ENCODE measurements around the gene IPO13. TPM values are rescaled to one million over a fixed set of nuclear protein-coding genes. Genes with fewer than 3 reads are reported as not detected.

The IPO13 gene
- total and polyA plus RNA-seq, 10 of the 15 experiments (the other 5 are each of a cell fraction or from before 2014, with no cell fraction given), result 7.1 to 26.6 (median 15.9) TPM

DNA sequence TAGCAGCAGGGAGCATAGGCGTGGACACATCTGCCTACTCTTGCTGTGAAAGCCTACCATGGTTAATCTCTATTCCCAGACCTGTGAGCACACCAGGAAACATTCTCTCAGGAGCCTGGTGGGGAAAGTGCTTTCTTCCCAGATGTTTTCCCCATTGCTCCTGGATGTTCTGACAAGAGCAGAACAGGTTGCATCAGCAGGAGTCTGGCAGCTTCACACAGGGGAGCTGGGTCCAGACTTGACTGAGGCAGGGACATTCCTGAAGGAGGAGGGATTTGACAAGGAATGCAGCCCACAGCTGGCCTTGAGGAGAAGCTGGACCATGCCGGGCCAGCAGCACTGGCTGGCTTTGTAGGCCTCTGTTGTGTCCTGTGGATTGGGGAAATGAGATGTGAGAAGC lies 34.1 kb upstream of the IPO13 start:
- Histone ChIP-seq H3K36me3 (ENCODE audit: control insufficient read depth in 2 of 2, insufficient read depth in 2 of 2, low read length in 1 of 2) (no peaks in the 10 kb centered on the region), H3K27me3 (replicated peaks in 1 of 2; ENCODE audit: control insufficient read depth in 2 of 2, insufficient read depth in 2 of 2, low read length in 1 of 2) (no peaks in the 10 kb centered on the region), H4K20me1 (ENCODE audit: control insufficient read depth, insufficient read depth) (no peaks in the 10 kb centered on the region), H3K4me1 (ENCODE audit: control insufficient read depth, insufficient read depth, low read length) (no peaks in the 10 kb centered on the region), H3K27ac (ENCODE audit: control insufficient read depth, insufficient read depth) (no peak overlapping the region), H3K9me3 (replicated peaks; ENCODE audit: control insufficient read depth, insufficient read depth, low read length) (no peaks in the 10 kb centered on the region), H3K9ac (ENCODE audit: control insufficient read depth, insufficient read depth, low read length) (no peak overlapping the region), H3K4me3 (no peak overlapping the region), H2AFZ (ENCODE audit: control insufficient read depth, low read depth, low read length) (no peak overlapping the region), H3K4me2 (ENCODE audit: control insufficient read depth, insufficient read depth) (no peak overlapping the region), H3K79me2 (ENCODE audit: control insufficient read depth, insufficient read depth, low read length) (no peaks in the 10 kb centered on the region)
- CTCF ChIA-PET, result interaction anchor here (0.6 to 5.5 kb wide), 5 partner anchors 13 to 259 kb away, joined by 3 to 81 read pairs (median 4); partner anchors contain the start of gene ARTN
- in situ Hi-C loops (cut with MboI), result no loop called here
- RAD21 ChIA-PET (ENCODE audit: unreplicated experiment), result interaction anchor here (2.6 to 7.1 kb wide), 2 partner anchors 22 to 148 kb away, joined by 7 to 73 read pairs; no protein-coding TSS in a partner anchor
- SMC1A ChIA-PET (ENCODE audit: uncharacterized antibody, unreplicated experiment), result interaction anchor here (1.1 to 7.1 kb wide), 3 partner anchors 17 to 148 kb away, joined by 3 to 74 read pairs (median 11); no protein-coding TSS in a partner anchor
- no peak for TF ChIP-seq EZH2 (IDR thresholded peaks at IDR 0.05; ENCODE audit: borderline replicate concordance, control insufficient read depth, low read depth, low read length)
- POLR2A ChIA-PET, result no interaction called here
- DNase-seq (ENCODE audit: low read depth, low spot score) (no peak), ATAC-seq (no peak), FAIRE-seq (no peak)
- intact Hi-C loops (cut with micrococcal nuclease; ENCODE audit: unreplicated experiment), result no loop called here
- whole genome bisulfite sequencing (ENCODE audit: insufficient coverage, insufficient replicate concordance, low lambda C conversion rate, missing lambda C conversion rate), result 100% methylated on average over 2 of the region's 2 CpGs
- BruUV-seq (replicated peaks), result no TSS peak

DNA sequence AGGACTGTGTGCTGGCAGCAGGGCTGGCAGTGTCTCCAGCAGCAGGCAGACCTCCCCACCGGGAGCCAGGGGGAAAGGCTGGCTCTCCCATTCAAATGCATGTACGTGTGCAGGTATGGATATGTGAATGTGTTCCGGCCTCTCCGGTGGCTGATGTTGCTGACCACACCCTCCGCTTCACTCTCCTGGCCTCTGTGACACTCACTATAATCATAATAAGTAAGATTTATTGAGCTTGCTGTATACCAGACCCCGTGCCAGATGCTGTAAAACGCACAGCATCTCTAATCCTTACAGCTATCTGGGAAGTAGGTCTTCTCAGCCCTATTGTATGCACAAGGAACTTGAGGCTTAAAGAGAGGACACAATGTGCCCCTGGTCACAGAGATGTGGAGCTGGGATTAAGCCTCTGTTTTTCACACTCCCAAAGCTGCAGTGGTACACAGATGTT lies 33.7 kb upstream of the IPO13 start:
- H3K27me3 ChIP-seq (replicated peaks in 1 of 2; ENCODE audit: control insufficient read depth in 2 of 2, insufficient read depth in 2 of 2, low read length in 1 of 2), result no peaks in the 10 kb centered on the region
- H2AFZ ChIP-seq (ENCODE audit: control insufficient read depth, low read depth, low read length), result no peak overlapping the region
- no peaks in the 10 kb centered on the region for H3K9me3 ChIP-seq (replicated peaks; ENCODE audit: control insufficient read depth, insufficient read depth, low read length)
- RAD21 ChIA-PET (ENCODE audit: unreplicated experiment), result interaction anchor here (2.6 to 7.1 kb wide), 2 partner anchors 22 to 148 kb away, joined by 7 to 73 read pairs; no protein-coding TSS in a partner anchor
- SMC1A ChIA-PET (ENCODE audit: uncharacterized antibody, unreplicated experiment), result interaction anchor here (0.6 to 7.1 kb wide), 3 partner anchors 22 to 148 kb away, joined by 3 to 74 read pairs (median 11); no protein-coding TSS in a partner anchor
- H3K4me2 ChIP-seq (ENCODE audit: control insufficient read depth, insufficient read depth), result no peak overlapping the region
- no peaks in the 10 kb centered on the region for H3K36me3 ChIP-seq (ENCODE audit: control insufficient read depth in 2 of 2, insufficient read depth in 2 of 2, low read length in 1 of 2)
- in situ Hi-C loops (cut with MboI) (no loop called here), intact Hi-C loops (cut with micrococcal nuclease; ENCODE audit: unreplicated experiment) (no loop called here)
- POLR2A ChIA-PET, result no interaction called here
- H3K4me1 ChIP-seq (ENCODE audit: control insufficient read depth, insufficient read depth, low read length), result no peaks in the 10 kb centered on the region
- no peak for ATAC-seq
- BruUV-seq (replicated peaks), result no TSS peak
- TF ChIP-seq MYC (IDR thresholded peaks at IDR 0.05; ENCODE audit: insufficient read depth, insufficient read length, insufficient replicate concordance, low read length, severe bottlenecking) (no peak), ZNF207 (IDR thresholded peaks at IDR 0.05; ENCODE audit: borderline replicate concordance) (no peak), STAT1 (conservative IDR thresholded peaks at IDR 0.05) (no peak), RCOR1 (conservative IDR thresholded peaks at IDR 0.05; ENCODE audit: low read depth, low read length) (no peak), CHD1 (IDR thresholded peaks at IDR 0.05; ENCODE audit: low read depth, low read length) (no peak), NR2C1 (IDR thresholded peaks at IDR 0.05) (no peak), RELA (IDR thresholded peaks at IDR 0.05; ENCODE audit: borderline replicate concordance, partially characterized antibody) (no peak), RFX5 (IDR thresholded peaks at IDR 0.05; ENCODE audit: low read depth, low read length) (no peak), MXI1 (IDR thresholded peaks at IDR 0.05; ENCODE audit: low read depth, low read length) (no peak), PAX5 (IDR thresholded peaks at IDR 0.05; ENCODE audit: borderline replicate concordance, low read depth, low read length) (no peak), RAD21 (IDR thresholded peaks at IDR 0.05; ENCODE audit: insufficient read depth, low read depth, low read length) (no peak), SUPT20H (IDR thresholded peaks at IDR 0.05; ENCODE audit: borderline replicate concordance, control insufficient read depth, low read depth, low read length) (no peak)
- TF ChIP-seq, protein P1, sequence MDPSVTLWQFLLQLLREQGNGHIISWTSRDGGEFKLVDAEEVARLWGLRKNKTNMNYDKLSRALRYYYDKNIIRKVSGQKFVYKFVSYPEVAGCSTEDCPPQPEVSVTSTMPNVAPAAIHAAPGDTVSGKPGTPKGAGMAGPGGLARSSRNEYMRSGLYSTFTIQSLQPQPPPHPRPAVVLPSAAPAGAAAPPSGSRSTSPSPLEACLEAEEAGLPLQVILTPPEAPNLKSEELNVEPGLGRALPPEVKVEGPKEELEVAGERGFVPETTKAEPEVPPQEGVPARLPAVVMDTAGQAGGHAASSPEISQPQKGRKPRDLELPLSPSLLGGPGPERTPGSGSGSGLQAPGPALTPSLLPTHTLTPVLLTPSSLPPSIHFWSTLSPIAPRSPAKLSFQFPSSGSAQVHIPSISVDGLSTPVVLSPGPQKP (IDR thresholded peaks at IDR 0.05; ENCODE audit: low read depth, low read length), result no peak
- TF ChIP-seq, protein P2, sequence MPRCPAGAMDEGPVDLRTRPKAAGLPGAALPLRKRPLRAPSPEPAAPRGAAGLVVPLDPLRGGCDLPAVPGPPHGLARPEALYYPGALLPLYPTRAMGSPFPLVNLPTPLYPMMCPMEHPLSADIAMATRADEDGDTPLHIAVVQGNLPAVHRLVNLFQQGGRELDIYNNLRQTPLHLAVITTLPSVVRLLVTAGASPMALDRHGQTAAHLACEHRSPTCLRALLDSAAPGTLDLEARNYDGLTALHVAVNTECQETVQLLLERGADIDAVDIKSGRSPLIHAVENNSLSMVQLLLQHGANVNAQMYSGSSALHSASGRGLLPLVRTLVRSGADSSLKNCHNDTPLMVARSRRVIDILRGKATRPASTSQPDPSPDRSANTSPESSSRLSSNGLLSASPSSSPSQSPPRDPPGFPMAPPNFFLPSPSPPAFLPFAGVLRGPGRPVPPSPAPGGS (IDR thresholded peaks at IDR 0.05; ENCODE audit: borderline replicate concordance, insufficient read depth, low read depth, low read length, poor library complexity, severe bottlenecking), result no peak
- H3K79me2 ChIP-seq (ENCODE audit: control insufficient read depth, insufficient read depth, low read length), result no peaks in the 10 kb centered on the region
- H3K9ac ChIP-seq (ENCODE audit: control insufficient read depth, insufficient read depth, low read length), result no peak overlapping the region
- 91% methylated on average over 7 of the region's 7 CpGs for WGBS (ENCODE audit: insufficient coverage, insufficient replicate concordance, low lambda C conversion rate, missing lambda C conversion rate)
- DNase-seq (ENCODE audit: low read depth, low spot score), result no peak
- H3K27ac ChIP-seq (ENCODE audit: control insufficient read depth, insufficient read depth), result no peak overlapping the region
- H4K20me1 ChIP-seq (ENCODE audit: control insufficient read depth, insufficient read depth), result no peaks in the 10 kb centered on the region
- FAIRE-seq, result no peak
- no peak overlapping the region for H3K4me3 ChIP-seq
- CTCF ChIA-PET, result interaction anchor here (0.6 to 5.5 kb wide), 4 partner anchors 13 to 222 kb away, joined by 3 to 81 read pairs (median 12); partner anchors contain the start of gene ARTN

All from GM12878 (cell line).